Measurements from ENCODE around the gene GREM2.

DNA sequence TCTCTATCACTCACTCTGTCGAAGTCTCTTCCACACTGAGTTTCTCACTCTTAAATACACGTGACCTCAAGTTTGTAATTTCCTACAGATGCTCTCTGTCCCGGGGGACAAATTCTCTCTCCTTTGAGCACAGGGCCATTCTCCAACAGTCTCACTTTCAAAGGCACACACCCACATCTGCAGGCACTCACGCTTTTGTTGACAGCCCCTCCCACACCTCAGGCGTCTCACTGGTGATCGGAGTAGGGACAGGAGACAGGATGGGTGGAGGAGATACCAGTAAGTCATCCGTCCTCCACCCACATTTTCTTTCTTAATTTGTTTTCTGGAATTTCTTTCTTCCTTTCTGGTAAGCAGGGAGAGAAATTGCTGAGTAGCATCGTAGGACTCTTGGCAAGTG is 40.6 kb upstream of the GREM2 start:
- TF ChIP-seq, protein P1, sequence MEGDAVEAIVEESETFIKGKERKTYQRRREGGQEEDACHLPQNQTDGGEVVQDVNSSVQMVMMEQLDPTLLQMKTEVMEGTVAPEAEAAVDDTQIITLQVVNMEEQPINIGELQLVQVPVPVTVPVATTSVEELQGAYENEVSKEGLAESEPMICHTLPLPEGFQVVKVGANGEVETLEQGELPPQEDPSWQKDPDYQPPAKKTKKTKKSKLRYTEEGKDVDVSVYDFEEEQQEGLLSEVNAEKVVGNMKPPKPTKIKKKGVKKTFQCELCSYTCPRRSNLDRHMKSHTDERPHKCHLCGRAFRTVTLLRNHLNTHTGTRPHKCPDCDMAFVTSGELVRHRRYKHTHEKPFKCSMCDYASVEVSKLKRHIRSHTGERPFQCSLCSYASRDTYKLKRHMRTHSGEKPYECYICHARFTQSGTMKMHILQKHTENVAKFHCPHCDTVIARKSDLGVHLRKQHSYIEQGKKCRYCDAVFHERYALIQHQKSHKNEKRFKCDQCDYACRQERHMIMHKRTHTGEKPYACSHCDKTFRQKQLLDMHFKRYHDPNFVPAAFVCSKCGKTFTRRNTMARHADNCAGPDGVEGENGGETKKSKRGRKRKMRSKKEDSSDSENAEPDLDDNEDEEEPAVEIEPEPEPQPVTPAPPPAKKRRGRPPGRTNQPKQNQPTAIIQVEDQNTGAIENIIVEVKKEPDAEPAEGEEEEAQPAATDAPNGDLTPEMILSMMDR (IDR thresholded peaks at IDR 0.05 in 4 of 5, conservative IDR thresholded peaks at IDR 0.05 in 1 of 5) = no peak
- no peak for TF ChIP-seq POLR2A (IDR thresholded peaks at IDR 0.05)
